Neural progenitor cell (in vitro differentiated cells): ENCODE results near the gene FAM163A. TPM values are rescaled to one million over a fixed set of nuclear protein-coding genes. Genes with fewer than 3 reads are reported as not detected.

Experiments used
- DNase-seq: peaks from one replicate; pipeline ENCODE4 v3.0.0-alpha.2; 2016; ENCODE audit warnings: low spot score
- H2AFZ ChIP-seq: fragments of 200-600 bp; sonication (generic); replicated peaks from 2 replicates; pipeline ENCODE4 v1.6.1; 2016; ENCODE audit warnings: antibody characterized with exemption
- H3F3A ChIP-seq: fragments of 200-600 bp; sonication (generic); 2 replicates; pipeline ENCODE4 v1.6.1; 2016; ENCODE audit warnings: antibody characterized with exemption, low read depth
- H3K27ac ChIP-seq: fragments of 200-600 bp; sonication (generic); 2 replicates; pipeline ENCODE4 v1.5.1; 2016; ENCODE audit warnings: mild to moderate bottlenecking
- H3K27me3 ChIP-seq: fragments of 200-600 bp; sonication (generic); 2 replicates; pipeline ENCODE4 v1.6.1; 2016; ENCODE audit warnings: mild to moderate bottlenecking, moderate library complexity
- H3K36me3 ChIP-seq: fragments of 200-600 bp; sonication (generic); 2 replicates; pipeline ENCODE4 v1.5.1; 2016
- H3K4me1 ChIP-seq: fragments of 200-600 bp; sonication (generic); 2 replicates; pipeline ENCODE4 v1.6.1; 2016; ENCODE audit warnings: mixed run types
- H3K4me2 ChIP-seq: fragments of 200-600 bp; sonication (generic); 2 replicates; pipeline ENCODE4 v1.6.1; 2016
- H3K4me3 ChIP-seq: fragments of 200-600 bp; sonication (generic); 2 replicates; pipeline ENCODE4 v1.5.1; 2016
- H3K79me2 ChIP-seq: fragments of 200-600 bp; sonication (generic); 2 replicates; pipeline ENCODE4 v1.6.1; 2016; ENCODE audit warnings: low read depth
- H3K9ac ChIP-seq: fragments of 200-600 bp; sonication (generic); 2 replicates; pipeline ENCODE4 v1.6.1; 2016
- H3K9me3 ChIP-seq: fragments of 200-600 bp; sonication (generic); 2 replicates; pipeline ENCODE4 v1.5.1; 2016; ENCODE audit warnings: low read depth
- H4K20me1 ChIP-seq: fragments of 200-600 bp; sonication (generic); 2 replicates; pipeline ENCODE4 v1.6.1; 2016; ENCODE audit warnings: low read depth
- H3K27ac Mint-ChIP-seq: 3 replicates; pipeline ENCODE4 v1.8.0; 2021; ENCODE audit warnings: mixed read lengths
- H3K27me3 Mint-ChIP-seq: 2 replicates; pipeline ENCODE4 v1.8.0; 2022; ENCODE audit warnings: low read depth, mild to moderate bottlenecking, inconsistent platforms, moderate library complexity, mixed read lengths; ENCODE audit not compliant: insufficient read depth
- H3K36me3 Mint-ChIP-seq: 3 replicates; pipeline ENCODE4 v1.8.0; 2021; ENCODE audit warnings: mixed read lengths
- H3K4me1 Mint-ChIP-seq: 3 replicates; pipeline ENCODE4 v1.8.0; 2021; ENCODE audit warnings: mixed read lengths
- H3K4me3 Mint-ChIP-seq: 3 replicates; pipeline ENCODE4 v1.8.0; 2021; ENCODE audit warnings: mild to moderate bottlenecking, moderate library complexity, mixed read lengths
- H3K9me3 Mint-ChIP-seq: 3 replicates; pipeline ENCODE4 v1.8.0; 2020; ENCODE audit warnings: mixed read lengths
- EZH2 ChIP-seq: fragments of 200-600 bp; sonication (generic); IDR thresholded peaks from 2 replicates; pipeline ENCODE4 v1.6.1; 2017; ENCODE audit warnings: antibody characterized with exemption, mild to moderate bottlenecking, moderate library complexity
- EZH2phosphoT487 ChIP-seq: fragments of 200-600 bp; sonication (generic); IDR thresholded peaks from 2 replicates; pipeline ENCODE4 v1.6.1; 2017; ENCODE audit warnings: antibody characterized with exemption
- total RNA-seq: library from RNA; depleted of rRNA; stranded (reverse); fragments of >200 nt; gene quantifications from 2 replicates; pipeline ENCODE4 v1.2.3, GENCODE V29; 2015; ENCODE audit warnings: low replicate concordance
- TF ChIP-seq, protein P1 (sequence below): fragments of 200-600 bp; sonication (generic); IDR thresholded peaks from 2 replicates; pipeline ENCODE4 v1.5.1; 2017; ENCODE audit warnings: antibody characterized with exemption, mild to moderate bottlenecking

Gene FAM163A
- total RNA-seq, 1 donor from 2014 or later: 0.11 TPM

DNA sequence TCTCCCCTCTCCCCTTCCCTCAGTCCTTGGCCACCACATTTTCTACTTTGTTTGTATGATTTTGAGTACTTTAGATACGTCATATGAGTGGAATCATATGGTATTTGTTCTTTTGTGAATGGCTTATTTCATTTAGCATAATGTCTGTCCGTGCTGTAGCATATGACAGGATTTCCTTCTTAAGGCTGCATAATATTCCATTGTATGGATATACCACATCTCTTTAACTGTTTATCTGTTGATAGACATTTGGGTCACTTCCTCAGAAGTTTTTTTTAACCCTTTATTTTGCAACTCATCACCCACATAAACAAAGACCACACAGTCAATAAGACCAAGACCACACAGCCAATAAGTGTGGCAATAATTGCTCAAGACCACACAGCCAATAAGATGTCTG lies 24.9 kb downstream of the FAM163A start:
- no peaks in the 10 kb centered on the region for H3F3A ChIP-seq
- H3K27ac ChIP-seq: no peak overlapping the region
- H3K4me1 Mint-ChIP-seq: peaks cover 3% of the 10 kb centered on the region
- no peaks in the 10 kb centered on the region for H3K9me3 ChIP-seq
- TF ChIP-seq EZH2: no peak
- TF ChIP-seq EZH2phosphoT487: no peak
- TF ChIP-seq, protein P1, sequence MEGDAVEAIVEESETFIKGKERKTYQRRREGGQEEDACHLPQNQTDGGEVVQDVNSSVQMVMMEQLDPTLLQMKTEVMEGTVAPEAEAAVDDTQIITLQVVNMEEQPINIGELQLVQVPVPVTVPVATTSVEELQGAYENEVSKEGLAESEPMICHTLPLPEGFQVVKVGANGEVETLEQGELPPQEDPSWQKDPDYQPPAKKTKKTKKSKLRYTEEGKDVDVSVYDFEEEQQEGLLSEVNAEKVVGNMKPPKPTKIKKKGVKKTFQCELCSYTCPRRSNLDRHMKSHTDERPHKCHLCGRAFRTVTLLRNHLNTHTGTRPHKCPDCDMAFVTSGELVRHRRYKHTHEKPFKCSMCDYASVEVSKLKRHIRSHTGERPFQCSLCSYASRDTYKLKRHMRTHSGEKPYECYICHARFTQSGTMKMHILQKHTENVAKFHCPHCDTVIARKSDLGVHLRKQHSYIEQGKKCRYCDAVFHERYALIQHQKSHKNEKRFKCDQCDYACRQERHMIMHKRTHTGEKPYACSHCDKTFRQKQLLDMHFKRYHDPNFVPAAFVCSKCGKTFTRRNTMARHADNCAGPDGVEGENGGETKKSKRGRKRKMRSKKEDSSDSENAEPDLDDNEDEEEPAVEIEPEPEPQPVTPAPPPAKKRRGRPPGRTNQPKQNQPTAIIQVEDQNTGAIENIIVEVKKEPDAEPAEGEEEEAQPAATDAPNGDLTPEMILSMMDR: no peak
- H3K36me3 ChIP-seq: no peaks in the 10 kb centered on the region
- peaks cover 16% of the 10 kb centered on the region for H3K27me3 Mint-ChIP-seq
- H3K9ac ChIP-seq: no peak overlapping the region
- no peak overlapping the region for H2AFZ ChIP-seq
- DNase-seq: no peak
- H3K27ac Mint-ChIP-seq: no peak overlapping the region
- no peaks in the 10 kb centered on the region for H3K79me2 ChIP-seq
- H3K4me1 ChIP-seq: no peaks in the 10 kb centered on the region
- no peaks in the 10 kb centered on the region for H3K27me3 ChIP-seq
- no peak overlapping the region for H3K4me3 ChIP-seq
- no peaks in the 10 kb centered on the region for H4K20me1 ChIP-seq
- H3K4me2 ChIP-seq: no peak overlapping the region
- H3K36me3 Mint-ChIP-seq: no peaks in the 10 kb centered on the region
- H3K9me3 Mint-ChIP-seq: peaks cover 14% of the 10 kb centered on the region
- H3K4me3 Mint-ChIP-seq: no peak overlapping the region

DNA sequence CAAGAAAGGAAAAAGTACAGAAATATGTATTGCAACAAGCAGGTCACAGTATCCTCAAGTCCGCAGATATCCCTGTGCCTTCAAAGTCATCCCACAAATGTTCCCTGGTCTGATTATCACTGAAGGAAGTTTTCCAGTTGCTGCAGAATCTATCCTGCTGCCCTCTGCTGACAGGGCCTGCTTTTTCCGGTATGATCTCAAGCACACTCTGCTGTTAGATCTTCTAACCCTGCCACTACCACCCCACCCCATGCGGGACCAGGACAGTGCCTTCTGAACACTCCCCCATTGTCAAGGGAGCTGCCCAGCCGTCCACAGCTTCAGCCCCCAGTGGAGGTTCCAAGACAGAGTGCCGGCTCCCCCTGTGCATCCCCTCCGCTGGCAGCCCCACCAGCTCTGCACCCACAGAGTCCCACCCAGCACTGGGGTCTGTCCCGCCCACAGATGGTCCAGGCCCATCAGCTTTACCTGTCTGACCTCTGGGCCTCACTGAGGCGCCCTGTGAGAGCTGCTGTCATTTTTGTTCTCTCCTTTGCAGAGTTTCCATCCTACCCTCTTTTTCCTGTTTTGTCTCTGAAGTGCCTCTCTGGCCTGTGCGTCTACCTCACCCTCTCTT lies 27.9 kb downstream of the FAM163A start:
- Mint-ChIP-seq H3K27me3 (peaks cover 14% of the 10 kb centered on the region), H3K27ac (no peak overlapping the region), H3K4me3 (no peak overlapping the region), H3K4me1 (peaks cover 5% of the 10 kb centered on the region), H3K36me3 (no peaks in the 10 kb centered on the region), H3K9me3 (peaks cover 17% of the 10 kb centered on the region)
- Histone ChIP-seq H3F3A (no peaks in the 10 kb centered on the region), H3K9me3 (no peaks in the 10 kb centered on the region), H2AFZ (no peak overlapping the region), H3K36me3 (no peaks in the 10 kb centered on the region), H4K20me1 (no peaks in the 10 kb centered on the region), H3K79me2 (no peaks in the 10 kb centered on the region), H3K4me3 (no peak overlapping the region), H3K4me1 (no peaks in the 10 kb centered on the region), H3K9ac (no peak overlapping the region), H3K27me3 (no peaks in the 10 kb centered on the region), H3K27ac (no peak overlapping the region), H3K4me2 (no peak overlapping the region)
- TF ChIP-seq EZH2 (no peak), EZH2phosphoT487 (no peak)
- TF ChIP-seq, protein P1: peak; percentile 10
- no peak for DNase-seq

DNA sequence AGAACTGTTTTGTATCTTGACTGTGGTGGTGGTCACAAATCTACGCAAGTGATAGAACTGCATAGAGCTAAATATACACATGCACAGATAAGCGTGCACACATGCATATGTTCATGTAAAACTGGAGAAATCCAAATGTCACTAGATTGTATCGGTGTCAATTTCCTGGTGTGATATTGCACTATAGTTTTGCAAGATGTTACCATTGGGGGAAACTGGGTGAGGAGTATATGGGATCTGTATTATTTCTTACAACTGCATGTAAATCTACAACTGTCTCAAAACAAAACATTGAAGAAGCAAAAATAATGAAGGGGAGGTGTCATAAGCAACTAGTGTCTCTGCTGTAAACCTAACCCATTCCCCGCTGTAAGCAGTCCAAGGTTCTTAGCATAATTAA lies 30.2 kb downstream of the FAM163A start:
- H3K36me3 Mint-ChIP-seq: no peaks in the 10 kb centered on the region
- Histone ChIP-seq H3F3A (no peaks in the 10 kb centered on the region), H3K27ac (no peak overlapping the region), H3K4me1 (no peaks in the 10 kb centered on the region), H3K79me2 (no peaks in the 10 kb centered on the region), H2AFZ (no peak overlapping the region), H3K36me3 (no peaks in the 10 kb centered on the region), H3K9ac (no peak overlapping the region), H3K4me2 (no peak overlapping the region), H3K9me3 (no peaks in the 10 kb centered on the region), H3K27me3 (no peaks in the 10 kb centered on the region), H4K20me1 (no peaks in the 10 kb centered on the region), H3K4me3 (no peak overlapping the region)
- TF ChIP-seq, protein P1: no peak
- TF ChIP-seq EZH2 (no peak), EZH2phosphoT487 (no peak)
- no peak overlapping the region for H3K27ac Mint-ChIP-seq
- H3K4me3 Mint-ChIP-seq: no peak overlapping the region
- H3K9me3 Mint-ChIP-seq: peaks cover 9% of the 10 kb centered on the region
- peaks cover 2% of the 10 kb centered on the region for H3K4me1 Mint-ChIP-seq
- DNase-seq: no peak
- H3K27me3 Mint-ChIP-seq: peaks cover 10% of the 10 kb centered on the region
